DND-41 (cell line): ENCODE data around the gene IGFL1.
"Not testable (repeated sequence)": the region's sequence is repeated elsewhere in the genome, so short reads cannot be mapped to it uniquely, and the experiment has no call there.

Source experiments
- ATAC-seq: fragments of 200-7000 bp; cut with Tn5 transposase; 3 replicates; pipeline ENCODE4 v1.9.1; 2021; ENCODE audit warnings: low read depth; ENCODE audit not compliant: insufficient read depth
- DNase-seq: peaks from one replicate; pipeline ENCODE4 v3.0.0-alpha.2; 2020
- H2AFZ ChIP-seq: 2 replicates; pipeline ENCODE4 v1.6.0; 2012; ENCODE audit warnings: low read depth, low read length
- H3K27ac ChIP-seq: 2 replicates; pipeline ENCODE4 v1.5.1; 2012; ENCODE audit warnings: low read length, inconsistent platforms
- H3K27me3 ChIP-seq: fragments of 200-600 bp; sonication (generic); 2 replicates; pipeline ENCODE4 v1.6.0; 2012; ENCODE audit warnings: low read length, mild to moderate bottlenecking, inconsistent platforms; ENCODE audit not compliant: insufficient read depth, poor library complexity
- H3K36me3 ChIP-seq: 2 replicates; pipeline ENCODE4 v1.5.1; 2012; ENCODE audit warnings: low read length, inconsistent platforms; ENCODE audit not compliant: insufficient read depth
- H3K4me1 ChIP-seq: 2 replicates; pipeline ENCODE4 v1.5.1; 2012; ENCODE audit warnings: mild to moderate bottlenecking, low read length; ENCODE audit not compliant: insufficient read depth
- H3K4me2 ChIP-seq: 2 replicates; pipeline ENCODE4 v1.6.0; 2012; ENCODE audit warnings: mild to moderate bottlenecking, moderate library complexity, low read length, inconsistent platforms; ENCODE audit not compliant: insufficient read depth
- H3K4me3 ChIP-seq, 2 experiments: fragments of 200-600 bp in 1 of 2; shearing (Covaris generic) in 1 of 2; 2 replicates each; pipeline ENCODE4 v1.5.1; 2012 to 2016; ENCODE audit warnings: inconsistent platforms in 2 of 2, low read length in 2 of 2, mild to moderate bottlenecking in 2 of 2, low read depth in 1 of 2, moderate library complexity in 1 of 2
- H3K79me2 ChIP-seq: 2 replicates; pipeline ENCODE4 v1.6.0; 2012; ENCODE audit warnings: low read length, inconsistent platforms; ENCODE audit not compliant: insufficient read depth
- H3K9ac ChIP-seq: 2 replicates; pipeline ENCODE4 v1.6.0; 2012; ENCODE audit warnings: low read depth, mild to moderate bottlenecking, inconsistent platforms, low read length, moderate library complexity
- H3K9me3 ChIP-seq: 2 replicates; pipeline ENCODE4 v1.5.1; 2012; ENCODE audit warnings: low read length, moderate library complexity, mild to moderate bottlenecking, inconsistent platforms; ENCODE audit not compliant: insufficient read depth, severe bottlenecking
- H4K20me1 ChIP-seq: 2 replicates; pipeline ENCODE4 v1.6.0; 2012; ENCODE audit warnings: low read length; ENCODE audit not compliant: insufficient read depth
- CTCF ChIP-seq: IDR thresholded peaks from 2 replicates; pipeline ENCODE4 v1.5.1; 2012; ENCODE audit warnings: borderline replicate concordance, low read length, moderate library complexity, mild to moderate bottlenecking; ENCODE audit not compliant: poor library complexity, severe bottlenecking; ENCODE audit errors: extremely low read depth
- EZH2 ChIP-seq: IDR thresholded peaks from 3 replicates; pipeline ENCODE4 v1.6.1; 2012; ENCODE audit warnings: borderline replicate concordance, low read depth, mild to moderate bottlenecking, moderate library complexity, low read length, inconsistent platforms; ENCODE audit not compliant: severe bottlenecking

Gene IGFL1

GRCh38 chr19:46250076-46250735 is 20.7 kb downstream of the IGFL1 start:
- no peak overlapping the region for H3K27ac ChIP-seq
- TF ChIP-seq EZH2 = no peak
- TF ChIP-seq CTCF = no peak
- peaks cover 35% of the 10 kb centered on the region for H3K27me3 ChIP-seq
- no peak for DNase-seq
- no peak overlapping the region for H2AFZ ChIP-seq
- H3K4me2 ChIP-seq = no peak overlapping the region
- H4K20me1 ChIP-seq = no peaks in the 10 kb centered on the region
- no peaks in the 10 kb centered on the region for H3K9me3 ChIP-seq
- no peaks in the 10 kb centered on the region for H3K36me3 ChIP-seq
- ATAC-seq = no peak
- H3K79me2 ChIP-seq = no peaks in the 10 kb centered on the region
- H3K4me3 ChIP-seq = no peak overlapping the region
- H3K9ac ChIP-seq = no peak overlapping the region
- H3K4me1 ChIP-seq = no peaks in the 10 kb centered on the region

GRCh38 chr19:46251416-46251815 is 21.9 kb downstream of the IGFL1 start:
- Histone ChIP-seq H3K4me2 (no peak overlapping the region), H2AFZ (no peak overlapping the region), H3K27ac (no peak overlapping the region), H3K4me3 (no peak overlapping the region), H3K9me3 (no peaks in the 10 kb centered on the region), H3K4me1 (no peaks in the 10 kb centered on the region), H3K36me3 (no peaks in the 10 kb centered on the region), H3K27me3 (peaks cover 32% of the 10 kb centered on the region), H3K79me2 (no peaks in the 10 kb centered on the region), H4K20me1 (no peaks in the 10 kb centered on the region), H3K9ac (no peak overlapping the region)
- DNase-seq = no peak
- no peak for TF ChIP-seq CTCF
- no peak for TF ChIP-seq EZH2
- no peak for ATAC-seq

- no peak overlapping the region for H3K4me2 ChIP-seq
- H3K27me3 ChIP-seq = peaks cover 15% of the 10 kb centered on the region
- no peaks in the 10 kb centered on the region for H3K79me2 ChIP-seq
- TF ChIP-seq CTCF (no peak), EZH2 (no peak)
- H2AFZ ChIP-seq = no peak overlapping the region
- DNase-seq = no peak
- H4K20me1 ChIP-seq = no peaks in the 10 kb centered on the region
- no peak for ATAC-seq
- H3K4me3 ChIP-seq = no peak overlapping the region
- no peaks in the 10 kb centered on the region for H3K9me3 ChIP-seq
- H3K9ac ChIP-seq = no peak overlapping the region
- no peaks in the 10 kb centered on the region for H3K4me1 ChIP-seq
- no peaks in the 10 kb centered on the region for H3K36me3 ChIP-seq
- no peak overlapping the region for H3K27ac ChIP-seq
These were observed 25.2 kb downstream of the IGFL1 start for GRCh38 chr19:46254776-46255175.

- H3K27me3 ChIP-seq = peaks cover 2% of the 10 kb centered on the region
- no peak for DNase-seq
- no peaks in the 10 kb centered on the region for H4K20me1 ChIP-seq
- H3K27ac ChIP-seq = no peak overlapping the region
- no peaks in the 10 kb centered on the region for H3K79me2 ChIP-seq
- H3K36me3 ChIP-seq = no peaks in the 10 kb centered on the region
- no peak for TF ChIP-seq CTCF
- TF ChIP-seq EZH2 = no peak
- H3K9me3 ChIP-seq = no peaks in the 10 kb centered on the region
- ATAC-seq = no peak
- no peak overlapping the region for H3K4me3 ChIP-seq
- H3K4me2 ChIP-seq = no peak overlapping the region
- H3K9ac ChIP-seq = no peak overlapping the region
- H3K4me1 ChIP-seq = no peaks in the 10 kb centered on the region
- H2AFZ ChIP-seq = no peak overlapping the region
These were observed 27.3 kb downstream of the IGFL1 start for GRCh38 chr19:46256855-46257254.

GRCh38 chr19:46261501-46261900 is 32.0 kb downstream of the IGFL1 start:
- DNase-seq, H3K4me2 ChIP-seq, H3K36me3 ChIP-seq, ATAC-seq, H3K9me3 ChIP-seq, H3K79me2 ChIP-seq, H3K27ac ChIP-seq, H3K27me3 ChIP-seq, H2AFZ ChIP-seq, H4K20me1 ChIP-seq, H3K4me1 ChIP-seq, H3K4me3 ChIP-seq, H3K9ac ChIP-seq: not testable (repeated sequence)
